Lung (tissue), 12 donors: ENCODE results near the gene RBBP9. TPM values are rescaled to one million over a fixed set of nuclear protein-coding genes. Genes with fewer than 3 reads are reported as not detected.

Source experiments
- ATAC-seq: fragments of 200-7000 bp; cut with Tn5 transposase; one replicate; pipeline ENCODE4 v1.9.1; 2020; ENCODE audit warnings: moderate number of reproducible peaks; ENCODE audit not compliant: insufficient read depth, low FRiP score
- DNase-seq, 3 donors: peaks; one replicate each; pipeline ENCODE4 v3.0.0-alpha.2; 2013 to 2017
- H3K27ac ChIP-seq, 2 donors: one replicate each; pipeline ENCODE4 v1.5.1; 2013; ENCODE audit warnings: mild to moderate bottlenecking in 2 of 2, moderate library complexity in 2 of 2, control low read depth in 1 of 2, inconsistent platforms in 1 of 2, low read depth in 1 of 2, low read length in 1 of 2
- H3K27me3 ChIP-seq, 3 donors: one replicate each; pipeline ENCODE4 v1.5.1; 2013; ENCODE audit warnings: low read length in 2 of 3; ENCODE audit not compliant: control insufficient read depth in 3 of 3, insufficient read depth in 3 of 3
- H3K36me3 ChIP-seq, 4 donors: one replicate each; pipeline ENCODE4 v1.5.1; 2013; ENCODE audit warnings: low read length in 4 of 4, mild to moderate bottlenecking in 1 of 4, moderate library complexity in 1 of 4; ENCODE audit not compliant: control insufficient read depth in 4 of 4, insufficient read depth in 4 of 4
- H3K4me1 ChIP-seq, 5 donors: one replicate each; pipeline ENCODE4 v1.5.1; 2013; ENCODE audit warnings: low read length in 5 of 5, mild to moderate bottlenecking in 2 of 5, moderate library complexity in 1 of 5; ENCODE audit not compliant: control insufficient read depth in 5 of 5, insufficient read depth in 5 of 5
- H3K4me3 ChIP-seq: one replicate; pipeline ENCODE4 v1.5.1; 2013; ENCODE audit warnings: mild to moderate bottlenecking, control low read depth, moderate library complexity
- H3K9ac ChIP-seq, 2 donors: one replicate each; pipeline ENCODE4 v1.5.1; 2013; ENCODE audit warnings: low read length in 2 of 2, control low read depth in 1 of 2; ENCODE audit not compliant: insufficient read depth in 1 of 2
- H3K9me3 ChIP-seq, 4 donors: one replicate each; pipeline ENCODE4 v1.5.1; 2013; ENCODE audit warnings: low read length in 3 of 4, mild to moderate bottlenecking in 1 of 4, moderate library complexity in 1 of 4; ENCODE audit not compliant: control insufficient read depth in 4 of 4, insufficient read depth in 3 of 4
- CTCF ChIP-seq: IDR thresholded peaks from 2 replicates; pipeline ENCODE4 v1.5.1; 2012; ENCODE audit warnings: mild to moderate bottlenecking; ENCODE audit errors: control extremely low read depth, extremely low read depth
- WGBS, 2 donors: extraction: QIAGEN DNeasy Blood & Tissue Kit; methylation state at CpG; one replicate each; pipeline ENCODE4 v1.1.7; 2013; 5-methylcytosine and 5-hydroxymethylcytosine counted together
- polyA plus RNA-seq, 2 donors: library from polyadenylated mRNA; stranded (reverse); fragments of 200-250 nt; gene quantifications; one replicate each; pipeline ENCODE4 v1.2.1, GENCODE V29; 2013
- total RNA-seq, 2 donors: library from RNA; depleted of rRNA in 1 of 2; stranded (reverse); fragments of >200 nt in 1 of 2; gene quantifications; one replicate each; pipeline ENCODE4 v1.2.1, GENCODE V29; 2014 to 2021
- donor health status: control.
- donor health status: control.
- donor health status: Bipolar disorder and iron deficiency.
- donor health status: healthy.
- donor health status: DM: yes; HTN: yes; CAD: no.

Gene RBBP9
- total and polyA plus RNA-seq, 4 donors: 6.3 to 19.3 (median 10.3) TPM

- peaks cover 0 to 4% (median 0%) of the 10 kb centered on the region in 3 donors for H3K27me3 ChIP-seq
- no peak for TF ChIP-seq CTCF
- ATAC-seq: no peak
- H3K4me1 ChIP-seq: peaks cover 0 to 8% (median 6%) of the 10 kb centered on the region in 5 donors
- H3K9me3 ChIP-seq: no peaks in the 10 kb centered on the region
- H3K9ac ChIP-seq: no peak overlapping the region
- H3K4me3 ChIP-seq: no peak overlapping the region
- no peak for DNase-seq
- no peak overlapping the region for H3K27ac ChIP-seq
- WGBS, 2 donors: 95 to 96% methylated on average over 3 of the region's 3 CpGs
- peaks cover 4 to 13% (median 9%) of the 10 kb centered on the region in 4 donors for H3K36me3 ChIP-seq
These were observed 578 bp upstream of the RBBP9 start for GRCh38 chr20:18497603-18498002.

GRCh38 chr20:18496042-18496441 is 983 bp downstream of the RBBP9 start:
- Histone ChIP-seq H3K27ac (no peak overlapping the region), H3K27me3 (no peaks in the 10 kb centered on the region), H3K4me3 (no peak overlapping the region), H3K9ac (peak overlapping the region in 1 of 2 donors; percentile 84), H3K4me1 (peaks cover 0 to 8% (median 6%) of the 10 kb centered on the region in 5 donors), H3K36me3 (peaks cover 4 to 20% (median 12%) of the 10 kb centered on the region in 4 donors), H3K9me3 (no peaks in the 10 kb centered on the region)
- WGBS, 2 donors: 23 to 36% methylated on average over 7 of the region's 7 CpGs
- DNase-seq (peak in 2 of 3 donors; percentile 6 to 17), ATAC-seq (no peak)
- no peak for TF ChIP-seq CTCF

- ATAC-seq (no peak), DNase-seq (no peak)
- TF ChIP-seq CTCF: no peak
- Histone ChIP-seq H3K9me3 (no peaks in the 10 kb centered on the region), H3K27ac (no peak overlapping the region), H3K4me3 (no peak overlapping the region), H3K27me3 (no peaks in the 10 kb centered on the region), H3K9ac (no peak overlapping the region), H3K36me3 (peaks cover 14 to 45% (median 27%) of the 10 kb centered on the region in 4 donors), H3K4me1 (peaks cover 0 to 2% (median 0%) of the 10 kb centered on the region in 5 donors)
- WGBS, 2 donors: 97 to 100% methylated on average over 3 of the region's 3 CpGs
These were observed 8.7 kb downstream of the RBBP9 start for GRCh38 chr20:18488301-18488700.

GRCh38 chr20:18481596-18481995 is 15.4 kb downstream of the RBBP9 start:
- no peaks in the 10 kb centered on the region for H3K4me1 ChIP-seq
- no peaks in the 10 kb centered on the region for H3K9me3 ChIP-seq
- peaks cover 16 to 37% (median 25%) of the 10 kb centered on the region in 4 donors for H3K36me3 ChIP-seq
- H3K27ac ChIP-seq: no peak overlapping the region
- no peaks in the 10 kb centered on the region for H3K27me3 ChIP-seq
- DNase-seq: no peak
- H3K9ac ChIP-seq: no peak overlapping the region
- TF ChIP-seq CTCF: no peak
- WGBS, 2 donors: 91 to 93% methylated on average over 4 of the region's 4 CpGs
- no peak overlapping the region for H3K4me3 ChIP-seq
- no peak for ATAC-seq
